T-helper 2 cell treated with Interferon-gamma antibody and Interleukin-4, amounts not matched to agents 100 ng/mL and 5 ng/mL, for 36 hours (primary cell): ENCODE data around the gene MAGEC2. TPM values are rescaled to one million over a fixed set of nuclear protein-coding genes. Genes with fewer than 3 reads are reported as not detected.

ENCODE experiments used
- intact Hi-C: fragments of 100-400 bp; cut with micrococcal nuclease; formaldehyde crosslinking; loops from one replicate; pipeline ENCODE4 v1.15.1; 2023
- total RNA-seq: library from RNA; stranded (reverse); gene quantifications from 2 replicates; pipeline ENCODE4 v1.2.3, GENCODE V29; 2022

MAGEC2 gene
- not detected in 2 replicates for total RNA-seq

- intact Hi-C loops = no loop called here
Observed at GRCh38 chrX:142204522-142205433, at the start of gene MAGEC2. TSS of gene MAGEC2 (minus strand) at chrX:142205290. CDS start at chrX:142203987, 1,303 bp downstream.

GRCh38 chrX:142251680-142252079 lies 46.6 kb upstream of the MAGEC2 start:
- intact Hi-C loops = no loop called here

- intact Hi-C loops = no loop called here
Observed at GRCh38 chrX:142251202-142251601, 46.1 kb upstream of the MAGEC2 start.

GRCh38 chrX:142250502-142250901 lies 45.4 kb upstream of the MAGEC2 start:
- intact Hi-C loops = no loop called here

- intact Hi-C loops = no loop called here
Observed at GRCh38 chrX:142249721-142250120, 44.6 kb upstream of the MAGEC2 start.

- intact Hi-C loops = no loop called here
Observed at GRCh38 chrX:142244568-142244967, 39.5 kb upstream of the MAGEC2 start.

GRCh38 chrX:142238536-142238935 lies 33.4 kb upstream of the MAGEC2 start:
- intact Hi-C loops = no loop called here

- intact Hi-C loops = no loop called here
Observed at GRCh38 chrX:142233400-142233799, 28.3 kb upstream of the MAGEC2 start.

- intact Hi-C loops = no loop called here
Observed at GRCh38 chrX:142214081-142214480, 9.0 kb upstream of the MAGEC2 start.

GRCh38 chrX:142201113-142201512 lies 4.0 kb downstream of the MAGEC2 start:
- intact Hi-C loops = no loop called here

- intact Hi-C loops = no loop called here
Observed at GRCh38 chrX:142186103-142186502, 19.0 kb downstream of the MAGEC2 start.

GRCh38 chrX:142184756-142185602 lies 20.1 kb downstream of the MAGEC2 start:
- intact Hi-C loops = no loop called here

- intact Hi-C loops = no loop called here
Observed at GRCh38 chrX:142156567-142156966, 48.5 kb downstream of the MAGEC2 start.
